ENCODE measurements around the gene ATG16L2. TPM values are rescaled to one million over a fixed set of nuclear protein-coding genes. Genes with fewer than 3 reads are reported as not detected.
A peak's percentile ranks its signal among the peaks of the same experiment; 100 is the strongest.

Gene ATG16L2
- total and polyA plus RNA-seq, 9 of the 15 experiments (the other 6 are each of a cell fraction or from before 2014, with no cell fraction given), result 0.18 to 11.2 (median 6.2) TPM

DNA sequence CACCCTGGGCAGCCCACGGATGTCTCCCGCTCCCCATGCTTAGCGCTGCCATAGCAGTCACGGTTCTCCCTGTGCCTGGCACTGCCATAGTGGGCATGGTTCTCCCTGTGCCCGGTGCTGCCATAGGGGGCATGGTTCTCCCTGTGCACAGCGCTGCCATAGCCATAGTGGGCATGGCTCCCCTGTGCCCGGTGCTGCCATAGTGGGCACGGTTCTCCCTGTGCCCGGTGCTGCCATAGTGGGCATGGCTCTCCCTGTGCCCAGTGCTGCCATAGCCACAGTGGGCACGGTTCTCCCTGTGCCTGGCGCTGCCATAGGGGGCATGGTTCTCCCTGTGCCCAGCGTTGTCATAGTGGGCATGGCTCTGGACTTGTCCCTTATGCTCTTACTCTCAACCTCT is 42.2 kb upstream of the ATG16L2 start:
- no peaks in the 10 kb centered on the region for H3K27me3 ChIP-seq (ENCODE audit: control insufficient read depth in 2 of 2, insufficient read depth in 2 of 2, low read length in 2 of 2)
- peaks cover 3% of the 10 kb centered on the region; the same call in 1 of the 3 replicates for H3K79me2 ChIP-seq (ENCODE audit: control insufficient read depth, insufficient read depth, low read length)
- H4K20me1 ChIP-seq (replicated peaks; ENCODE audit: control insufficient read depth, insufficient read depth, low read length), result no peaks in the 10 kb centered on the region
- no peaks in the 10 kb centered on the region for H3K9me3 ChIP-seq (replicated peaks; ENCODE audit: control insufficient read depth, insufficient read depth, low read depth, low read length)
- FAIRE-seq (no peak), DNase-seq (ENCODE audit: extremely low read depth in 1 of 4, low spot score in 3 of 4) (no peak), ATAC-seq (no peak)
- H3K27ac ChIP-seq (ENCODE audit: extremely low read depth, low read depth, low read length), result no peak overlapping the region
- intact Hi-C loops (cut with micrococcal nuclease) (no loop called here), in situ Hi-C loops (cut with MboI) (no loop called here)
- no peaks in the 10 kb centered on the region; the same call in 1 of the 3 replicates for H3K36me3 ChIP-seq (ENCODE audit: control insufficient read depth, insufficient read depth, low read length)
- peaks cover 32 to 53% of the 10 kb centered on the region in 2 experiments for H3K4me1 ChIP-seq (replicated peaks in 1 of 2; ENCODE audit: control insufficient read depth in 2 of 2, insufficient read depth in 2 of 2, low read length in 2 of 2)
- no TSS peak for BruUV-seq (replicated peaks)
- H3K4me3 ChIP-seq, result no peak overlapping the region
- peaks cover 7% of the 10 kb centered on the region for H3K9me1 ChIP-seq (ENCODE audit: control insufficient read depth, insufficient read depth, low read length)
- ChIA-PET CTCF (ENCODE audit: low intra/inter-chr PET ratio) (no interaction called here), POLR2A (interaction anchor here (0.5 to 1.4 kb wide), 3 partner anchors 43 to 507 kb away, joined by 3 to 4 read pairs (median 4); no protein-coding TSS in a partner anchor)
- peak; percentile 54 for TF ChIP-seq RBFOX2 (IDR thresholded peaks at IDR 0.05; ENCODE audit: low read depth, low read length)
- no peak for TF ChIP-seq NFXL1 (CRISPR knock-in tag; IDR thresholded peaks at IDR 0.05)
- TF ChIP-seq ZNF280B (CRISPR knock-in tag; IDR thresholded peaks at IDR 0.05), result no peak
- TF ChIP-seq HMGN3 (IDR thresholded peaks at IDR 0.05; ENCODE audit: borderline replicate concordance, extremely low read depth, insufficient read length, low read depth, low read length), result no peak
- TF ChIP-seq ZSCAN32 (CRISPR knock-in tag; IDR thresholded peaks at IDR 0.05), result no peak
- 0 out of 2 replicates have a peak, but pooled peaks have one; percentile 28 for TF ChIP-seq HNRNPL (IDR thresholded peaks at IDR 0.05; ENCODE audit: low read depth, low read length)
- no peak for TF ChIP-seq SNAPC5 (CRISPR knock-in tag; IDR thresholded peaks at IDR 0.05)
- peak overlapping the region in 1 of 2 experiments; percentile 70; a peak in 2 of 4 replicates for H3K9ac ChIP-seq (ENCODE audit: insufficient read depth in 1 of 2, low read depth in 2 of 2, low read length in 2 of 2)
- WGBS (ENCODE audit: insufficient coverage, low coverage, missing lambda C conversion rate), result 68% methylated on average over 12 of the region's 12 CpGs
- no peak overlapping the region for H2AFZ ChIP-seq (ENCODE audit: low read depth, low read length)
- no peak overlapping the region for H3K4me2 ChIP-seq (ENCODE audit: insufficient read depth, low read length)

All from K562 (cell line).